ENCODE results near the gene NQO2.
"Not testable (repeated sequence)": the region's sequence is repeated elsewhere in the genome, so short reads cannot be mapped to it uniquely, and the experiment has no call there.

NQO2 gene

DNA sequence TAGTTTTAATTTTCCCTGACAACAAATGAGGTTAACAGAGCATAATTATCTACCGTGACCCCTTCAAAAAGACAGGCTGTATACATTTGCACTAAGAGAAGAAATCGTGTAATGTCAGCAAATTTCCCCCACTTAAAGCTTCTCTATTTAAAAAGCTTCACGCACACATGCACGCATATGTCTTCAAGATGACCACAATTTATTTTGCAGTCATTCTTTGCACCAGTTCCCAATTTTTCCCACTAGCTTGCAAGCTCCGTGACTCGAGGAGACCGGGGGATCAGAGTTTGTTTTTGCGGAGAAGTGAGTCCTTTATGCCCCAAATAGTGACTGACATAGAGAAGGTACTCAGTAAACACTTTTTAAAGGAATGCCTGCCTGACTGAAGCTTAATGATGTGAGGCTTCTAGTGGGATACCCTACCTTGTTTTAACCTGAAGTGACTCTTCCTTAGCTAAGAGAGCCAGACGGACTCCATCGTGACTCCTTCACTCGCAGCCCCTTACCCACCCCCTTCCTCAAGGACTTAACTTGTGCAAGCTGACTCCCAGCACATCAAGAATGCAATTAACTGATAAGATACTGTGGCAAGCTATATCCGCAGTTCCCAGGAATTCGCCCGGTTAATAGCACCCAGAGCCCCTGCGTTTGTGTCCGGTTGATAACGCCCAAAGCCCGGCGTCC, 9.3 kb upstream of the NQO2 start:
- no peak for DNase-seq

DNA sequence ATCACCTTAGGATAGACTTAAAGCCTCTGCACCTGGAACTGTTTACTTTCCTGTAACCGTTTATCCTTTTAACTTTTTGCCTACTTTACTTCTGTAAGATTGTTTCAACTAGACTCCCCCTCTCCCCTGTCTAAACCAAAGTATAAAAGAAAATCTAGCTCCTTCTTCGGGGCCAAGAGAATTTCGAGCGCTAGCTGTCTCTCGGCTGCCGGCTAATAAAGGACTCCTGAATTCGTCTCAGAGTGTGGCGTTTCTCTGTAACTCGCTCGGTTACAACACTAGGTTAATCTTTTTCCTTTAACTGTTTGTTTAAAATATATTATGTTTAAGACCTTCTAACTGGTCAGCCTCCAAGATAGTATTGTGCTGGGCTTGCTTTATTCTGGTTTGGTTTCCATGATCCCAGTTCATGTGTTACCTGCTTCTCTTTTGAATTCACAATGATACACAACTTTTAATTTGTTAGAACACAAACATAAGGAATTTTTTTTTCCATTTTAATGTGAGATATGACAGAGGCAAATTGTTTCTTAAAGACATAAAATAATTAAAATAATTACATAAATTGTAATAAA, 8.7 kb upstream of the NQO2 start:
- no peak for DNase-seq

DNA sequence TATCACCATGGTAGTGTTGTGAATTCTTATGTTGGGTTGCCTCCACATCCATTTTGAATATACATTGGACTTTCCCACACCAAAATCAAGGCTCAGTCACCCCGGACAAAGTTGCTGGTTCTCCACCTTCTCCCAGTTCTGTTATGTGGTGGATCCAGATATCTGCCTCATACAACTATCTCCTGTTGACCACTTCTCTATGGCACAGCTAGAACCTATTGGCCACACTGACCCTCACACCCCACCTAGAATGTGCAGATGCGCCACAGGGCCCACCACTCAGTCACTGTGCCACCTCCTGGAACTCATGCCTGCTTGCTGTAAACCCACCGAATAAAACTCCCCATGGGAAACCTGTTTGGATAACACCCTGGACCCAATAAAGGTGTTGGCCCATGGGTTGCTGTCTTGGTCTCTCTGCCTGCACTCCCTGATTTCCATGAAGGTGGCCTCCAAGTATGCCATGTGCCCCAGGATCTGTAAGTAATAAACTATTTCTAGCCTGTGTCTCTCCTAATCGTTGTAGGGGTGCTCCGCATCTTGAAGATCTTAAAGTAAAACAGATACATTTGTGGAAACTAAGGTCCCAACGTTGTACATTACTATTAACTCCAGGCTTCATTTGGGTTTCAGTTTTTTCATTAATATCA, 7.2 kb upstream of the NQO2 start:
- no peak for DNase-seq

GRCh38 chr6:2993755-2994317, 5.9 kb upstream of the NQO2 start:
- DNase-seq: no peak

DNA sequence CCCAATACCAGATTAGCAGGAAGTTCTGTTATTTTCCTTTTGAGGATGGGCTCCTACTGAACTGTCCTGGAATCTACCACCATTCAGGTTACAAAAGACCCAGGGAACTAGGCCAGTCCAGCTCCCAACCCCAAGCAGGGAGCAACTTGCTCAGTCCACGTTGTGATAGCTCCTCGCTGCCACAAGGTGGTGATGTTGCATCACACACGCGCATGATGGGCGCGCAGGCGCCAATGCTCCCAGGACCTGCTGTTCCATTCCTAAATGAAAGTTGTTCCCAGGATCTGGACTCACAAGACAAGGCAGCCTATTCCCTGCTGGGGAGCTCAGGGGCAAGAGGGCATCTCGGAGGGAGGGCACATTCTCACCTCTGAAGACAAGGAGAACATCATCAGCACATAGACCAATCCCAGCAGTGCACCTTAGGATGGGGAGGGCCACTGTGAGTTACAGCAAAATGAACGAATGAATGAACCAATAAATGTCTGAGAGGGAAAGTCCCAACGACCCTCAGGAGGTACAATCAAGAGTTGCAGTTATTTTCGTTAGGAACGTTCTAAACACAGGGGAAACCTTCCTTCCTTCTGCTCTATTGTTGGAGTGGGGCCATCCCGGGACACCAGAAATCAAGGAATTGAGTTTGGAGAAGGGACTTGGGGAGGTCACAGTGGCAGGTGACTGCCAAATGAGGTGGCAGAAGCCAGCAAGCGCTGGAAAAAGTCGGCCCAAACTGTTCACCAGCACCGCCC, 1.3 kb upstream of the NQO2 start:
- DNase-seq: not testable (repeated sequence)

GRCh38 chr6:2998998-2999617, 586 bp upstream of the NQO2 start:
- DNase-seq: peak; percentile 17

DNA sequence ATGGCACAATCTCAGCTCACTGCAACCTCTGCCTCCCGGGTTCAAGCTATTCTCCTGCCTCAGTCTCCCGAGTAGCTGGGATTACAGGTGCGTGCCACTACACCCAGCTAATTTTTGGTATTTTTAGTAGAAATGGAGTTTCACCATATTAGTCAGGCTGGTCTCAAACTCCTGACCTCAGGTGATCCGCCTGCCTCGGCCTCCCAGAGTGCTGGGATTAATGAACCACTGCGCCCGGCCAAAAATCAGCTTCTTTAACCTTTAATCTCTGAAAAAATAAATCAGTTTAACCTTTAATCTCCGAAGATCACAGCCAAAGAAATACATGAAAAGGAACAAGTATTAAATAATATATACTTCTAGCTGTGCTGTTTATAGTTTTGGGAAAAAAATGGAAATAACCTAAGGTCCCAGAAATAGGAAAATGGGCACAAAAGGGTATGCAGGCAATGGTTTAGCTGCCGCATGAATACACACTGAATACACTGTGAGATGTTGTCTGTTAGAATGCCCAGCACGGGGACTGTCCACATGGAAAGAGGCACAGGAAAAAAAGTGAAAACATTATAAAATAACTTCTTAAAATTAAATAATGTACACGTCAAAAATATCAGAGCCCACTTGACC, 1.6 kb downstream of the NQO2 start:
- DNase-seq: no peak

DNA sequence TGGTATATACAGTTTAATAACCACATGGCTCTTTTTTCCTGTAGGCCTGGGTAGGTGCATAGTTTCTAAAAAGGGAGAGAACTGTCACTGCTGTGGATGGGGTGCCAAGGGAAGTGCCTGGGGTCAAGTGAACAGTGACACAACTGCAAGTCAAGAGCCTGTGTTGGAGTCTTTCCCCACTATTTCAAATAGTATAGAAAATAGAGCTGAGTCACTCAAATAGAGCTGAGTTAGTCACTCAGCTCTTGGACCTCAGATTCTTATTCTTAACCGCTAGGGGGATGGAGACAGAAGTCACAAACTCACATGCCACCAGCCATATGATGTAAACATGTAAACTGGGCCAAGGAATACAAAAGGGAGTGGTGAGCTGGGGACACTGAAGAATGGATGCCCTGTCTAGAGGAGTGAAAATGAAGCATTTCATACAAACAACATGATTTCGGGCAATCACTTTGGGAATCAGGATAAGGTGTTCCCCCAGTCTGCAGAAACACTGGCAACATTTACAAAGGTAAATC, 2.1 kb downstream of the NQO2 start:
- peak; percentile 80 for DNase-seq

- not testable (repeated sequence) for DNase-seq
Measured at GRCh38 chr6:3003226-3003625, 3.5 kb downstream of the NQO2 start.

- DNase-seq: no peak
Measured at GRCh38 chr6:3005077-3005476, 5.4 kb downstream of the NQO2 start.

- no peak for DNase-seq
Measured at GRCh38 chr6:3005874-3006273, 6.2 kb downstream of the NQO2 start.

DNA sequence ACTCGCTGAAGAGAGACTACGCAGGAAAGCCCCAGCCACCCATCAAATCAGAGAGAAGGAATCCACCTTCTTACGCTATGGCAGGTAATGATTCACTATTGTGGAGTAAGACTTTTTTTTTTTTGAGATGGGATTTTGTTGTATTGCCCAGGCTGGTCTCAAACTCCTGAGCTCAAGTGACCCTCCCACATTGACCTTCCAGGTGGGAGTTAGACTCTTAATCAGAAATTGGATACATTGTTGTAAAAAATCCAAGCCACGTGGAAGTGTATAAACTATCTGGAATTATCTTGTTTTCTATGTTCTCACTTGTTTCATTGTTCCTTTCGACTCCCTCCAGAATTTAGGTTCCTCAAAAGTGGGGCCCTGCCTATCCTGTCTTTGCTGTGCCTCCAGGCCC, 6.8 kb downstream of the NQO2 start:
- no peak for DNase-seq

DNA sequence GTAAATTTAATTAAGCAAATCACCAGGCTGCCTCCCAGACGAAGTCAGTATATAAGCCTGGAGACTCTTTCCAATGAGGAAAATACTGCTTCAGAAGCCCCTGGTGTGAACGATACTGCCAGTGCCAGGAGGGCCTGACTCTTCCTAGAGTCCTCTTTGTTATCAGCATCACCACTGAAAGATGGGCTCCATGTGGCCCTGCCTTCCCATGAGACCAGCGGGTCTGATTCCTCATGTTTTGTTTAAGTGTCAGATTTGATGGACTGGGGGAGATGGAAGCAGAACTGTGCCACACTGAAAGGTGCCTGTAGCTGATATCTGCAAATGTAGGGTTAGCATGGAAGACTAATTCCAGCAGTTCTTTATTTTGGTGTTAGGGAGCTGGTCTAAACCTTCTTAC, 7.9 kb downstream of the NQO2 start:
- no peak for DNase-seq

- not testable (repeated sequence) for DNase-seq
Measured at GRCh38 chr6:3008712-3009265, 9.1 kb downstream of the NQO2 start.

GRCh38 chr6:3009930-3010329, 10.2 kb downstream of the NQO2 start:
- no peak for DNase-seq

- DNase-seq: no peak
Measured at GRCh38 chr6:3011158-3011557, 11.5 kb downstream of the NQO2 start.

GRCh38 chr6:3011592-3011991, 11.9 kb downstream of the NQO2 start:
- no peak for DNase-seq

DNA sequence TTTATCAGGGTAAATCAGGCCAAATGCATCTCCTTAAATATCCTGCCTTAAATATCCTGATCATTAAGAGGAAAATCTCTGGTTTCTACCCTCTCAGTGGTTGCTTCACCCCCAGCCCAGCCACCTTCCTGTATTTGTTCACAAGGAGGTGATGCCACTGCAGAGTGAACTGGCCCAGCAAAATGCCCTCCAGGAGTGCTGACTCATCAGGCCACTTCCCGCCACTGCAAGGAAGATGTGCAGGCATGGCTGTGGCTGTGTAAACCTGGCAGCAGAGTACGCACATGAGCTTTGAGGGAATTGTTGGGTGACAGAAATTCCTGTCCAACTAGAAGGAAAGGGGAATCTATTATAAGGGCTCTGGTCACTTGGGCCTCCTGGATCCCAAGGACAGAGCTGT, 13.8 kb downstream of the NQO2 start:
- DNase-seq: no peak

- DNase-seq: no peak
Measured at GRCh38 chr6:3013901-3014674, 14.4 kb downstream of the NQO2 start.

DNA sequence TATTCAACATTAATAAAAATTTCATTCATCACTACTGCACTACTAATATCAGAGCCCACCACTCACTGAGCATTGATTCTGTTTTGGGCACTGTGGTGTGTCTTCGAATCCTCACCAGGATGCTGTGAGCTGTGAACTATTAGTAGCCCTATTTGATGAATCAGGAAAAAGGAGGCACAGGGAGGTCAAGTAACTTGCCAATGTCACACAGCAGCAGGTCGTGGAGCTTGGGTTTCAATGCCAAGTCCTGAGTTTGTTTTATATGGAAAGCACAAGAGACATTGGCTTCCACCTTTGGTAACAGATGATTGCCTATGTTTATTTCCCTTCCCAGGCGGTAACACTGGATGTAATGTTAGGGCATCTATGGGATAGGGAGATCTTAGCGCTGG, 15.0 kb downstream of the NQO2 start:
- no peak for DNase-seq

DNA sequence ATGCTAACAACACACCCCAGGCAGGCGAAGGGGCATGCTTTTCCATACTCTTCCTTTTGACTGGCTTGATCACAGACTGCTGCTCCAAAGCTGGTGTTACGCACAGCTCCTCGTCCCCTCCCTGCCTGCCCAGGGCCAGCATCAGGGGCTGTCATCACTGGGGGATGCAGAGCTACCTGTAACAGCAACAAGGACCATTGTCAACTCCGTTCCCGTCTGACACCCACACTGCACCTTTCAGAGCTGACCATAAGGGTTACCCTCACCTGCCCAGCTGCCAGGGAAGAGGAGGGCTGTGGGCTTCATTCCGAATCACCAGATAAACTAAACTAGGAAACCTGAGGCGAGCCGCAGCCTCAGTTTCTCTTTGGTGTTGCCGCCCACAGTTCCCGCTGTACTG, 15.4 kb downstream of the NQO2 start:
- DNase-seq: no peak
